ENCODE data around the gene DAO. TPM values are rescaled to one million over a fixed set of nuclear protein-coding genes. Genes with fewer than 3 reads are reported as not detected.

The DAO gene
- polyA plus RNA-seq, 1 donor from 2014 or later: not detected

GRCh38 chr12:108847705-108848104 is 32.2 kb upstream of the DAO start:
- H3K36me3 ChIP-seq (ENCODE audit: insufficient read depth, low read length): no peaks in the 10 kb centered on the region
- H3K27me3 ChIP-seq (ENCODE audit: insufficient read depth, low read depth, low read length): no peaks in the 10 kb centered on the region
- H3K4me2 ChIP-seq (ENCODE audit: low read length): no peak overlapping the region
- no peaks in the 10 kb centered on the region for H3K9me2 ChIP-seq (ENCODE audit: insufficient read depth, low read length)
- H4K20me1 ChIP-seq (ENCODE audit: insufficient read depth): no peaks in the 10 kb centered on the region
- TF ChIP-seq RAD21 (conservative IDR thresholded peaks at IDR 0.05): no peak
- TF ChIP-seq SMC3 (conservative IDR thresholded peaks at IDR 0.05; ENCODE audit: poor library complexity): no peak
- TF ChIP-seq REST (IDR thresholded peaks at IDR 0.05; ENCODE audit: borderline replicate concordance): no peak
- TF ChIP-seq CTCF (IDR thresholded peaks at IDR 0.05; ENCODE audit: poor library complexity, severe bottlenecking): no peak
- TF ChIP-seq EP300 (conservative IDR thresholded peaks at IDR 0.05; ENCODE audit: poor library complexity, severe bottlenecking): no peak
- H2AFZ ChIP-seq (ENCODE audit: low read depth, low read length): no peak overlapping the region
- H3K9ac ChIP-seq (ENCODE audit: low read length): no peak overlapping the region
- no peaks in the 10 kb centered on the region for H3K9me3 ChIP-seq (ENCODE audit: low read length)
- H3F3A ChIP-seq (ENCODE audit: insufficient read depth, low read length, poor library complexity, severe bottlenecking): no peaks in the 10 kb centered on the region
- no peak overlapping the region for H3K27ac ChIP-seq (ENCODE audit: low read length)
- H3K79me2 ChIP-seq (replicated peaks; ENCODE audit: insufficient read depth, low read length): no peaks in the 10 kb centered on the region
- no peak overlapping the region for H3K4me3 ChIP-seq (ENCODE audit: low read length)

GRCh38 chr12:108849660-108850059 is 30.2 kb upstream of the DAO start:
- no peak overlapping the region for H3K27ac ChIP-seq (ENCODE audit: low read length)
- no peak for TF ChIP-seq POLR2AphosphoS5 (IDR thresholded peaks at IDR 0.05)
- TF ChIP-seq SMC3 (conservative IDR thresholded peaks at IDR 0.05; ENCODE audit: poor library complexity): no peak
- no peak for TF ChIP-seq REST (IDR thresholded peaks at IDR 0.05; ENCODE audit: borderline replicate concordance)
- no peak for TF ChIP-seq MXI1 (conservative IDR thresholded peaks at IDR 0.05; ENCODE audit: poor library complexity, severe bottlenecking)
- no peak for TF ChIP-seq EP300 (conservative IDR thresholded peaks at IDR 0.05; ENCODE audit: poor library complexity, severe bottlenecking)
- TF ChIP-seq EZH2 (IDR thresholded peaks at IDR 0.05; ENCODE audit: borderline replicate concordance, insufficient read depth, low read length, poor library complexity, severe bottlenecking): no peak
- TF ChIP-seq RAD21 (conservative IDR thresholded peaks at IDR 0.05): no peak
- no peak for TF ChIP-seq TAF1 (IDR thresholded peaks at IDR 0.05; ENCODE audit: low read depth)
- TF ChIP-seq CTCF (IDR thresholded peaks at IDR 0.05; ENCODE audit: poor library complexity, severe bottlenecking): no peak
- no peaks in the 10 kb centered on the region for H3K9me3 ChIP-seq (ENCODE audit: low read length)
- H2AFZ ChIP-seq (ENCODE audit: low read depth, low read length): no peak overlapping the region
- H3K4me2 ChIP-seq (ENCODE audit: low read length): no peak overlapping the region
- no peaks in the 10 kb centered on the region for H3K9me2 ChIP-seq (ENCODE audit: insufficient read depth, low read length)
- no peaks in the 10 kb centered on the region for H3F3A ChIP-seq (ENCODE audit: insufficient read depth, low read length, poor library complexity, severe bottlenecking)
- no peaks in the 10 kb centered on the region for H3K27me3 ChIP-seq (ENCODE audit: insufficient read depth, low read depth, low read length)
- H3K36me3 ChIP-seq (ENCODE audit: insufficient read depth, low read length): no peaks in the 10 kb centered on the region
- peaks cover 8% of the 10 kb centered on the region for H3K79me2 ChIP-seq (replicated peaks; ENCODE audit: insufficient read depth, low read length)
- H3K4me3 ChIP-seq (ENCODE audit: low read length): no peak overlapping the region
- H4K20me1 ChIP-seq (ENCODE audit: insufficient read depth): no peaks in the 10 kb centered on the region
- no peak overlapping the region for H3K9ac ChIP-seq (ENCODE audit: low read length)

Measured in neural cell (in vitro differentiated cells).